ENCODE measurements around the gene ADRB2.

Gene ADRB2

GRCh38 chr5:148796936-148797335, 29.5 kb upstream of the ADRB2 start:
- Histone ChIP-seq H3K9me2 (ENCODE audit: low read depth, low read length) (no peaks in the 10 kb centered on the region), H3K27me3 (ENCODE audit: insufficient read depth, low read length) (no peaks in the 10 kb centered on the region), H3K4me1 (ENCODE audit: insufficient read depth, low read length, severe bottlenecking) (no peaks in the 10 kb centered on the region), H3F3A (ENCODE audit: insufficient read depth, low read length) (no peaks in the 10 kb centered on the region), H3K4me2 (ENCODE audit: low read length) (no peak overlapping the region), H3K4me3 (ENCODE audit: low read depth, low read length, poor library complexity, severe bottlenecking) (no peak overlapping the region), H3K9me3 (ENCODE audit: low read length) (no peaks in the 10 kb centered on the region), H3K79me2 (ENCODE audit: insufficient read depth, low read length) (no peaks in the 10 kb centered on the region), H3K27ac (ENCODE audit: low read depth, low read length, poor library complexity, severe bottlenecking) (no peak overlapping the region), H4K20me1 (ENCODE audit: insufficient read depth, low read length) (no peaks in the 10 kb centered on the region), H3K36me3 (ENCODE audit: insufficient read depth, low read length) (no peaks in the 10 kb centered on the region), H3K9ac (ENCODE audit: low read length) (no peak overlapping the region), H2AFZ (ENCODE audit: low read length) (no peak overlapping the region)
- TF ChIP-seq, protein P1, sequence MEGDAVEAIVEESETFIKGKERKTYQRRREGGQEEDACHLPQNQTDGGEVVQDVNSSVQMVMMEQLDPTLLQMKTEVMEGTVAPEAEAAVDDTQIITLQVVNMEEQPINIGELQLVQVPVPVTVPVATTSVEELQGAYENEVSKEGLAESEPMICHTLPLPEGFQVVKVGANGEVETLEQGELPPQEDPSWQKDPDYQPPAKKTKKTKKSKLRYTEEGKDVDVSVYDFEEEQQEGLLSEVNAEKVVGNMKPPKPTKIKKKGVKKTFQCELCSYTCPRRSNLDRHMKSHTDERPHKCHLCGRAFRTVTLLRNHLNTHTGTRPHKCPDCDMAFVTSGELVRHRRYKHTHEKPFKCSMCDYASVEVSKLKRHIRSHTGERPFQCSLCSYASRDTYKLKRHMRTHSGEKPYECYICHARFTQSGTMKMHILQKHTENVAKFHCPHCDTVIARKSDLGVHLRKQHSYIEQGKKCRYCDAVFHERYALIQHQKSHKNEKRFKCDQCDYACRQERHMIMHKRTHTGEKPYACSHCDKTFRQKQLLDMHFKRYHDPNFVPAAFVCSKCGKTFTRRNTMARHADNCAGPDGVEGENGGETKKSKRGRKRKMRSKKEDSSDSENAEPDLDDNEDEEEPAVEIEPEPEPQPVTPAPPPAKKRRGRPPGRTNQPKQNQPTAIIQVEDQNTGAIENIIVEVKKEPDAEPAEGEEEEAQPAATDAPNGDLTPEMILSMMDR (IDR thresholded peaks at IDR 0.05; ENCODE audit: low read length): no peak
- no peak for TF ChIP-seq EZH2 (IDR thresholded peaks at IDR 0.05; ENCODE audit: borderline replicate concordance, low read length)

GRCh38 chr5:148798786-148799185, 27.6 kb upstream of the ADRB2 start:
- no peak for TF ChIP-seq EZH2 (IDR thresholded peaks at IDR 0.05; ENCODE audit: borderline replicate concordance, low read length)
- TF ChIP-seq, protein P1 (IDR thresholded peaks at IDR 0.05; ENCODE audit: low read length): no peak
- Histone ChIP-seq H3K27me3 (ENCODE audit: insufficient read depth, low read length) (no peaks in the 10 kb centered on the region), H3K9ac (ENCODE audit: low read length) (no peak overlapping the region), H3K79me2 (ENCODE audit: insufficient read depth, low read length) (no peaks in the 10 kb centered on the region), H4K20me1 (ENCODE audit: insufficient read depth, low read length) (no peaks in the 10 kb centered on the region), H3K9me2 (ENCODE audit: low read depth, low read length) (no peaks in the 10 kb centered on the region), H3K4me1 (ENCODE audit: insufficient read depth, low read length, severe bottlenecking) (no peaks in the 10 kb centered on the region), H3K4me3 (ENCODE audit: low read depth, low read length, poor library complexity, severe bottlenecking) (no peak overlapping the region), H3K27ac (ENCODE audit: low read depth, low read length, poor library complexity, severe bottlenecking) (no peak overlapping the region), H2AFZ (ENCODE audit: low read length) (no peak overlapping the region), H3F3A (ENCODE audit: insufficient read depth, low read length) (no peaks in the 10 kb centered on the region), H3K9me3 (ENCODE audit: low read length) (no peaks in the 10 kb centered on the region), H3K4me2 (ENCODE audit: low read length) (no peak overlapping the region), H3K36me3 (ENCODE audit: insufficient read depth, low read length) (no peaks in the 10 kb centered on the region)

DNA sequence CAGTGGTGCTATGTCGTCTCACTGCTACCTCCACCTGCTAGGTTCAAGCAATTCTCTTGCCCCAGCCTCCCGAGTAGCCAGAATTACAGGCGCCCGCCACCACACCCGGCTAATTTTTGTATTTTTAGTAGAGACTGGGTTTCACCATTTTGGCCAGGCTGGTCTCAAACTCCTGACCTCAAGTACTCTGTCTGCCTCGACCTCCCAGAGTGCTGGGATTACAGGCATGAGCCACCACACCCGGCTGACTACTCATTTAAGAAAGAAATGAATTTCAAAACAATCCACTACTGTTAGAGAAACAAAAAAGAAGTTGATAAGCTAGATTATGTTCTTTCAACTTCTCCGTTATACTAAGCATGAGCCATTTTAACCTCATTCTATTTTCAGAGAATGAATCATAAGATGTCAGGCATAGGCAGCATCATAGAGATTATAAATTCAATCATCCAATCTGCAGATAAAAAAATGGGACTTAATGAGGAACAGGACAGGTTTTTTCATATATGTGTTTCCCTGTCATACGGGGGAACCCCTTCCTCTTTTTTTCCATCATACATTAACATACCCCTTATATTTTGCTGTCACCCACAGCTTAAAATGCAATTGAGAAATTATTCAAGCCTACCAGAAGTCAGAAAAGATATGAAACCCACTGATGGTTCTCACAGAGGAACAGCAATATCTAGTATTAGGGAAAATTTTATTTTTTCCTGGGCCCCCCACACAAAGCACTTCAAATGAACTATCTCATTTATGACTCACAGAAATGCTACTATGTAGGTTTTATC, 26.5 kb upstream of the ADRB2 start:
- TF ChIP-seq, protein P1 (IDR thresholded peaks at IDR 0.05; ENCODE audit: low read length): no peak
- no peak for TF ChIP-seq EZH2 (IDR thresholded peaks at IDR 0.05; ENCODE audit: borderline replicate concordance, low read length)
- Histone ChIP-seq H3K27ac (ENCODE audit: low read depth, low read length, poor library complexity, severe bottlenecking) (no peak overlapping the region), H3K4me1 (ENCODE audit: insufficient read depth, low read length, severe bottlenecking) (no peaks in the 10 kb centered on the region)

More for the DNA sequence above, 26.5 kb upstream of the ADRB2 start:
- Histone ChIP-seq H3K9me2 (ENCODE audit: low read depth, low read length) (no peaks in the 10 kb centered on the region), H3K4me2 (ENCODE audit: low read length) (no peak overlapping the region), H3K36me3 (ENCODE audit: insufficient read depth, low read length) (no peaks in the 10 kb centered on the region), H2AFZ (ENCODE audit: low read length) (no peak overlapping the region), H3K4me3 (ENCODE audit: low read depth, low read length, poor library complexity, severe bottlenecking) (no peak overlapping the region), H3K9ac (ENCODE audit: low read length) (no peak overlapping the region), H3K9me3 (ENCODE audit: low read length) (no peaks in the 10 kb centered on the region), H3K27me3 (ENCODE audit: insufficient read depth, low read length) (no peaks in the 10 kb centered on the region), H3K79me2 (ENCODE audit: insufficient read depth, low read length) (no peaks in the 10 kb centered on the region), H3F3A (ENCODE audit: insufficient read depth, low read length) (no peaks in the 10 kb centered on the region), H4K20me1 (ENCODE audit: insufficient read depth, low read length) (no peaks in the 10 kb centered on the region)
